Stimulated activated CD4-positive, alpha-beta T cell treated with anti-CD3 and anti-CD28 coated beads, Interleukin-12 subunit alpha, Interleukin-12 subunit beta, amount 100 ng/mL, for 24 hours (primary cell): ENCODE measurements around the gene S1PR4.

ENCODE experiments used
- DNase-seq, 2 experiments: peaks; one replicate each; pipeline ENCODE4 v3.0.0-alpha.2; 2020; ENCODE audit warnings: low read depth in 2 of 2

S1PR4 gene, protein sequence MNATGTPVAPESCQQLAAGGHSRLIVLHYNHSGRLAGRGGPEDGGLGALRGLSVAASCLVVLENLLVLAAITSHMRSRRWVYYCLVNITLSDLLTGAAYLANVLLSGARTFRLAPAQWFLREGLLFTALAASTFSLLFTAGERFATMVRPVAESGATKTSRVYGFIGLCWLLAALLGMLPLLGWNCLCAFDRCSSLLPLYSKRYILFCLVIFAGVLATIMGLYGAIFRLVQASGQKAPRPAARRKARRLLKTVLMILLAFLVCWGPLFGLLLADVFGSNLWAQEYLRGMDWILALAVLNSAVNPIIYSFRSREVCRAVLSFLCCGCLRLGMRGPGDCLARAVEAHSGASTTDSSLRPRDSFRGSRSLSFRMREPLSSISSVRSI

DNA sequence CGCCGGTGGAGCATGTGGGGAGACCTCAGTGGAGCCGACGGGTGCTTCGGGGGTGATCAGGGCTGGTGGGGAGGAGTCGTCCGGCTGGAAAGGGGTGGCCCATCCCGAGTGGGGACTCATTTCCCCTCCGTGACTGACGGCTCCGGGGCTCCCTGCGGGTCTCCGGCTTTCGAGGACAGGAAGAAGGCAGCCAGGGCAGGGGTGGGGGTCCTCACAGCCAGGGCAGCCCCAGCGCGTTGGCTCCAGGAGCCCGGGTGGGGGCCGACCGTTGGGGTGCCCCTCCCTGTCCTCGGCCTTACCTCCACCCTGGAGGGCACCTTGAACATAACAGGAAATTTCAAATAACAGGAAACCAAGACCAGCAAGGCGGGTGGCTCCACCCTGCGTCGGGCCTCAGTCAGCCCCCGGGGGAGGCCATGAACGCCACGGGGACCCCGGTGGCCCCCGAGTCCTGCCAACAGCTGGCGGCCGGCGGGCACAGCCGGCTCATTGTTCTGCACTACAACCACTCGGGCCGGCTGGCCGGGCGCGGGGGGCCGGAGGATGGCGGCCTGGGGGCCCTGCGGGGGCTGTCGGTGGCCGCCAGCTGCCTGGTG lies at the start of gene S1PR4:
Gene S1PR4, plus strand, starts transcription at position 393 of the 596 bp plus-strand sequence. Its CDS starts 24 bp downstream, at position 417.
- peak in 1 of 2 experiments; percentile 56 for DNase-seq

DNA sequence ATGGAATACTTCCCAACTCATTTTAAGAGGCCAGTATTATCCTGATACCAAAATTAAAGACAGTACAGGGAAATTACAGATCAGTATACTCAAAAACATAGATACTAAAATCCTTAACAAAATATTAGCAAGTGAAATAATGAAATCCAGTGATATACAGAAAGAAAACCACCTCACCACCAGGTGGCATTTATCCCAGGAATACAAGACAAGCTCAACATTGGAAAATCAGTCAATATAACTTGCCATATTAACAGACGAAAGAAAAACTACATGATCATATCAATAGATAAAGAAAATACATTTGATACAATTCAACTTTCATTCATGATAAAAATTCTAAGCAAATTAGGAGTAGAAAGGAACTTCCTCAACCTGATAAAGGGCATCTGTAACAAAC lies 49.5 kb upstream of the S1PR4 start:
- DNase-seq, result no peak

DNA sequence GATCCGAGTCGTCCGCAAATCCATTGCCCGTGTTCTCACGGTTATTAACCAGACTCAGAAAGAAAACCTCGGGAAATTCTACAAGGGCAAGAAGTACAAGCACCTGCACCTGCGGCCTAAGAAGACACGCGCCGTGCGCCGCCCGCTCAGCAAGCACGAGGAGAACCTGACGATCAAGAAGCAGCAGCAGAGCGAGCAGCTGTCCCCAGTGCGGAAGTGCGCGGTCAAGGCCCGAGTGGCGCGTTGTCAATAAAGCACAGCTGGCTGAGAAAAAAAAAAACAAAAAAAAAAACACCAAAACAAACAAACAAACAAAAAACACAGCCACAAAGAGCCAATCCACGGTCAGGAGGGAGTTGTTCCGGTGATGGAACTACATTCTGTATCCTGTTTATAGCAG lies 47.4 kb upstream of the S1PR4 start:
- DNase-seq, result no peak

DNA sequence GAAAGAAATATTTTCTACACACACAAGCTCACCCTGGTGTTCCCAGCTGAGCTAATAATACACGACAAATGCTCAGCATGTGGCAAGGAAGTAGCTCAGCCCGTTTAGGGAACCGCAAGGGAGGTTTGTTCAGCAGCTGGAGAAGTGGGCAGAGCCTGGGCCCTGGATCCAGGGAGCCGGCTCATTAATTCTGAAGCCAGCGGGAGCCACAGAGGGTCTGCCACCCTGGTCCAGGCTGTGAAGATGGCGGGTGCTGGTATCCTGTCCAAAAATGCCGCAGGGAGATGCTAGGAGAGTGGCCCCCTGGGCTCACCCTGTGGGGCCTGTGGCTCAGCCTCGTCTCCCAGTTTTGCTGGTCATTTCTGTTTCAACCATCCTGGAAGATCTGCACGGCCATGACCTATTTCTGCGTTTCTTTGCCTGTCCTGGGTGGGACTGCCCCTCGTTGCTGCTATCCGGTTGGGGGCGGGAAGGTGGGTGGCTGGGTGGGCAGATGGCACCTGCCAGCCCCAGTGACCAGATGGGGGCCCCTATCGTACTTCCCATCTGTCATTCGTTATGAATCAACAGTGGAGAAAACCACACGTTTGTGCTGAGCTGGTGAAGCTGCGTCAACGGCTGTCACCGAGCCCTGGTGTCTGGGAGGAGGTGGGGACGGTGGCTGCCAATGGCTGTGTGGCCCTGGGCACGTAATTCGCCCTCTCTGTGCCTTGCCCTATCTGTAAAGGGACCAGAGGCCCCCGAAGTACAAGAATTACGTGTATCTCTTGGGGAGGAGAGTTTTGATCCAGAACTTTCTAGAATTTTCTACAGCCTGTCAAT lies 45.4 kb upstream of the S1PR4 start:
- DNase-seq, result peak; percentile 44 to 74

DNA sequence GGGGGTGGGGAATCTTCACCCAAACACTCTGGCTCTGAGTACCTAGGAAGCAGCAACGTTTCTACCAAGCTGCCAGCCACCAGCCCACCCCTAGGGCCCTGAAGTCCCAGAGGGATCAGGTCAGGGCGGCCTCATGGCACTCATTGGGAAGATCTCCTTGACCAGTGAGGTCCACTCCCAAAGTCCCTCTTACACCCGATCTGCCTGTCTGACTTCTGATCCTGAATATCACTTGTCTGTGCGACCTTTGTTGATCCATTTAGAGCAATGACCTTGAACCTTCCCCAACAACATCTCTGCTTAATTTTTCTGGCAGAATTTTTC lies 44.8 kb upstream of the S1PR4 start:
- no peak for DNase-seq

DNA sequence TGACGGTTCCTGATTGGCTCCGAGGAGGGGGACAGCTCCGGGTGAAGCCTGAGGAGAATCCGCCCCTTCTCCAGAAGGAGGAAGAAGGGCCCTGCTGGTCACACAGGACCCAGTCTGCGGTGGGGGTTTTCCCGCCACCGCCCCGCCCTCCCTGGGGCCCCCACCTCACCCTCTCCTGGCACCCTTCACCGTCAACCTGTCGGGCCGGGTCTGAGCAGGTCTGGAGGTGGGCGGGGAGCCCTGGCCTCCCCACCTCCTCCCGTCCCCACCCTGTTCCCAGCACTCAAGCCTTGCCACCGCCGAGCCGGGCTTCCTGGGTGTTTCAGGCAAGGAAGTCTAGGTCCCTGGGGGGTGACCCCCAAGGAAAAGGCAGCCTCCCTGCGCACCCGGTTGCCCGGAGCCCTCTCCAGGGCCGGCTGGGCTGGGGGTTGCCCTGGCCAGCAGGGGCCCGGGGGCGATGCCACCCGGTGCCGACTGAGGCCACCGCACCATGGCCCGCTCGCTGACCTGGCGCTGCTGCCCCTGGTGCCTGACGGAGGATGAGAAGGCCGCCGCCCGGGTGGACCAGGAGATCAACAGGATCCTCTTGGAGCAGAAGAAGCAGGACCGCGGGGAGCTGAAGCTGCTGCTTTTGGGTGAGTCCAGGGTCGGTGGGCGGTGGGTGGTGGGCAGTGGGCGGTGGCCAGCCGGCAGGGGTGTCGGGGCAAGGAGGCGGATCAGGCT lies 42.4 kb upstream of the S1PR4 start, which contains the start of gene GNA15:
Gene GNA15, plus strand, starts transcription at position 73 of the 723 bp plus-strand sequence. Its CDS starts 418 bp downstream, at position 491.
- peak; percentile 10 to 39 for DNase-seq

DNA sequence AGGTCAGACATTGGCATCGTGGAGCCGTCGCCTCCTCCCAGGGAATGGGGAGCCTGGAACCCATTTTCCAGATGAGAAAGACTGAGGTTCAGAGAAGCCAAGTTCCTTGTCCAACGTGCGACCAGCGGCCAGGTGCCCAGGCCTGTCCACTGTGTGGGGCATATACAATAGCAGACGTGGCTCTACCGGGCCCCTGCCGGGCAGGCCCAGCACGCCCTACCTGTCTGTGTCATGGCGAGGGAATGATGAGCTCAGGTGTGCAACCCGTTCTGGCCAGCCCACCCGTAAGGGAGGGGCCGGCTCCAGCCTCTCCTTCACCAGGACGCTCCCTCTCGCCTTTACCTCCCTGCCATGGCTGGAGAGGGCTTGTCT lies 41.9 kb upstream of the S1PR4 start:
- DNase-seq, result no peak

DNA sequence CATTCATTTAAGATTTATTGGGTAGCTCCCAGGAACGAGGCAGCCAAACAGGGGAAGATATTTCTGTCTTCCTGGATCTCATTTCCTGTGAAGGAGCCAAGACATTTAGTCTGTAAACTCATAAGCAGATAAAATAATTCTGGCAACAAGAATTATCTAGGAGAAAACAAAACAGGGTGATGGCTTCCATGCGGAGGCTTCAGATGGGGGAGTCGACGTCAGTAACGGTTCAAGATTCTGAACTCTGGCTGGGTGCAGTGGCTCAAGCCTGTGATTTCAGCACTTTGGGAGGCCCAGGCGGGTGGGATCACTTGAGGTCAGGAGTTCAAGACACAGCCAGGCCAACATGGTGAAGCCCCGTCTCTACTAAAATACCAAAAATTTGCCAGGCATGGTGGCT lies 41.5 kb upstream of the S1PR4 start:
- no peak for DNase-seq

DNA sequence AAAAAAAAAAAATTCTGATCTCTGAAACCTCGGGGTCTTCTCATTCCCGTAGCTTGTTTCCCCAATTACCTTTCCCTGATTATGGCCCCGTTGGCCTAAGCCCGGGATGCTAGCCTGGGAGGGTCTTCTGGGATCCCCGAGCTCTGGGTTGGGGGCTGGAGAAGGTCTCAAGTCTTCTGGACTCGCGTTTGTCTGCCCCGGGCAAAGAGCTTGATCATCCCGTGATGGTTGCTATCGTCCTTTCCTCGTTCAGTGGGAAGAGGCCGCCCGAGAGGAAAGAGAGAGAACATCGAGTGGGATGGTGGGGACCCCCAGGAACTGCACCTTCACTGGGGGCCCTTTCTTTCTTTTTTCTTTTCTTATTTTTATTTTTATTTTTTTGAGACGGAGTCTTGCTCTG lies 40.3 kb upstream of the S1PR4 start:
- DNase-seq, result no peak

DNA sequence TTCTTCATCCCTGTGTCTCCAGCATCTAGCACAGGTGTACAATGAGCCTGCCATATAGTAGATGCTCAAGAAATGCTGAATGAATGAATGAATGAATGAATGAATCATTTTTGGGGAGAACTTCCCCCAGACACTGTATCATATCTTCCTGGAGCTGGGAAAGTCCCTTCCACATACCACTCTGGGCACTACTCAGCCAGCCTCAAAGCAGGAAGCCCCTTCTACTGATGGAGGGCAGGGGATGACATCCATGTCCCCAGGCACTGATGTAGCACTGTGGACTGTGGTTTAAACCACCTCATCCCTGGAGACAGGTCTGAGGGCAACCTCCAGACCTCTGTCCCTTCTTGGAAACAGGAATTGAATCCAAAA lies 37.9 kb upstream of the S1PR4 start:
- no peak for DNase-seq

DNA sequence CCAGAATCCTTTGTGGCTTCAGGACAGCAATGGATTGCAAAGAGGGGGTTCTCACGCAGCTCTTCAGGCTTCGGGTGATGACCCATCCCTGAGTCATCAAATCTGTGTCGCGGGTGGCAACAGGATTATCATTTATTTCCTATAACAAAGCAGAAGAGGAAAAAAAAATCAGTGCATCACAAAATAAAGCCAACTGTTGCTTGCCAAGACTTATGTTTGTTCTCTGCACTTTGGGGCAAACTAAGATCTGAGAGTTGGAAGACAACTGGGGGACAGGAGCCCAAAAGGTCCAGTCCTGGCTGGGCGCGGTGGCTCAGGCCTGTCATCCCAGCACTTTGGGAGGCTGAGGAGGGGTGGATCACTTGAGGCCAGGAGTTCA lies 36.3 kb upstream of the S1PR4 start:
- peak; percentile 24 to 46 for DNase-seq

DNA sequence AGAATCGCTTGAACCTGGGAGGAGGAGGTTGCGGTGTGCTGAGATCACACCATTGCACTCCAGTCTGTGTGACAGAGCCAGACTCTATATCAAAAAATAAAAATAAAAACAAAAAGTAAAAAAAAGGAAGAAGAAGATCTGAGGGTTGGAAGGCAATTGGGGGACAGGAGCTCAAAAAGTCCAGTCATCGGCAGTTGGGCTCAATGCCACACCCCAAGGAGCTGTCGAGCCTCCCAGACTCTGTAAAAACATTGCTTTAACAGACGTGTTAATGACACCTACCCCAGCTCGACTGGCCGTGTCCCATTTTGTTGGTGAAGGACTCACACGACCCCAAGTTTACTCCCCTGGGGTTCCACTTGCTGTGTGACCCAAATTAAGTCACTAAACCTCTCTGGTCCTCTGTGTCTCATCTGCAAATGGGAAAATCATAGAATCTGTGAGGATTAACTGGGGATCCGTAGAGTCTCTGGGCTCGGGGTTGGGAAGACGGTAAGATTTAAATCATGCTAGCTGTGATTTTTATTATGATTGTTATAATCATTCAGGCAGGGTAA lies 35.7 kb upstream of the S1PR4 start:
- DNase-seq, result no peak

DNA sequence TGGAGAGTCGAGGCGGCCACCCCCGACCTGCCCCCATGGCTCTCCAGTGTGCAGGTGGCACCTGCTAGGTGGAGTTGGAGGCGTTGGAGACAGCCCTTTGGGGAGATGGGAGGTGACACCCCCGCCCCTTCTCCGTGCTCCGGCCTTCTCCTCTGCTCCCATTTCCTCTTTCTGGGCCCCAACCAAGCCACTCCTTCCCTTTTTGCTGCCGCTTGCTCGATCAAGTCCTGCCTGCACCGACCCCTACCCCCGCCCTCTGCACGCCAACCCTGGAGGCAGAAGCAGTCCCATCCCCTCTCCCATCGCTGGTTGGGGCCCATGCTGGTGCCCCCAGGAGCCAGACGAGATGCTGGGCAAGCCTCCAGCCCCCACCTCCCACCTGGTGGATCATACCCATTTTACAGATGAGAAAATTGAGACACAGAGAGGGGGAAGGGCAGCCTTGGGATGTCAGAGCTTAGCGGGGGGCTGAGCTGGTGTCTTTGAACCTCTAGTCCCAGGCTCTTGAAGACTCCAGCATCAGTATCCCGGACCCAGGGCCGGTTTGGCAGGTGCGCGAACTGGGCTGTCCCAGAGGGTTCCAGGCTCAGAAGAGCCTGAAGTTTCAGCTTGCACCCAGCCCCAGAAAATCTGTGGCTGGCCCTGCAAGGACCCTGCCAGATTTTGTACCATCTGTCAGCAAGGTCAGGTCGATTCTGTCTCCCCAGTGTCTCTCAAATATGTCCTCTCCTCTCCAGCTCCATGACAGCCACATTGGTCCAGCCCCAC lies 32.5 kb upstream of the S1PR4 start:
- no peak for DNase-seq

DNA sequence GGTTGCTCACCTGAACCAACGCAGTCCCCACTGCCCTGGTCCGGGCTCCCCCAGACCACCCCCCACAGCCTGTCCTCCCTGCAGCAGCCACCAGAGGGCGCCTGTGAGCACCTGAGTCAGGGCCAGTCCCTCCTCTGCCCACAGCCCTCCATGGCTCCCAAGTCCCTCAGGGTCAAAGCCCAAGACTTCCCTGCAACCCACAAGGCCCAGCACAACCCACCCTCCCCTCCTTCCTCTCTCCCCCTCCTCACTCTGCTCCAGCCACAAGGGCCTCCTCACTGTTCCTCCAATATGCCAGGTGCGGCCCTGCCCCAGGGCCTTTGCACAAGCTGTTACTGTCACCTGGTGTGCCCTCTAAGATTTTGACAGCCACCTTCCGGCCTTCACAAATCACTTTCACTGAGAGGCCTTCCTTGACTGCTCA lies 31.9 kb upstream of the S1PR4 start:
- peak; percentile 21 to 65 for DNase-seq

DNA sequence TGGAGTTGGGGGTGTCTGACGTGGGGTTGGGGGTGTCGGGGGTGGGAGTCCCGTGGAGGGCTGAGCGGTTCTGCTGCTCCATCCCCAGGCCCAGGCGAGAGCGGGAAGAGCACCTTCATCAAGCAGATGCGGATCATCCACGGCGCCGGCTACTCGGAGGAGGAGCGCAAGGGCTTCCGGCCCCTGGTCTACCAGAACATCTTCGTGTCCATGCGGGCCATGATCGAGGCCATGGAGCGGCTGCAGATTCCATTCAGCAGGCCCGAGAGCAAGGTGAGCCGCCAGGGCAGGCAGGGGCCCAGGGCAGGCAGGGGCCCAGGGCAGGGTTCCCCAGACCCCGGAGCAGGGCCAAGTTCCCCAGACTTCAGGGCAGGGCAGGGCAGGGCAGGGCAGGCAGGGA lies 30.1 kb upstream of the S1PR4 start:
- DNase-seq, result no peak

DNA sequence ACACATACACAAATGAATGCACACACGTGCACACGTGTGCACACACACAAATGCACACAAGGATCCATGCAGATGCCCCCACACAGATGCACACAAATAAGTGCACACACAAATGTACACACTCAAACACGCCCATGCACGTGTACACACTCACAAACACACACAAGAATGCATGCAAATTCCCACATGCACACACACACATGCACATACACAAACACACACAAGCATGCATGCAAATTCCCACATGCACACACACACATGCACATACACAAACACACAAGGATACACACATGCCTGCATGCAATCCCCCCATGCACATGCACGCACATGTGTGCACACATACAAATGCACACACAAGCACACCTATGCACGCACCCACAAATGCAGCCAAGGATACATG lies 29.5 kb upstream of the S1PR4 start:
- no peak for DNase-seq

DNA sequence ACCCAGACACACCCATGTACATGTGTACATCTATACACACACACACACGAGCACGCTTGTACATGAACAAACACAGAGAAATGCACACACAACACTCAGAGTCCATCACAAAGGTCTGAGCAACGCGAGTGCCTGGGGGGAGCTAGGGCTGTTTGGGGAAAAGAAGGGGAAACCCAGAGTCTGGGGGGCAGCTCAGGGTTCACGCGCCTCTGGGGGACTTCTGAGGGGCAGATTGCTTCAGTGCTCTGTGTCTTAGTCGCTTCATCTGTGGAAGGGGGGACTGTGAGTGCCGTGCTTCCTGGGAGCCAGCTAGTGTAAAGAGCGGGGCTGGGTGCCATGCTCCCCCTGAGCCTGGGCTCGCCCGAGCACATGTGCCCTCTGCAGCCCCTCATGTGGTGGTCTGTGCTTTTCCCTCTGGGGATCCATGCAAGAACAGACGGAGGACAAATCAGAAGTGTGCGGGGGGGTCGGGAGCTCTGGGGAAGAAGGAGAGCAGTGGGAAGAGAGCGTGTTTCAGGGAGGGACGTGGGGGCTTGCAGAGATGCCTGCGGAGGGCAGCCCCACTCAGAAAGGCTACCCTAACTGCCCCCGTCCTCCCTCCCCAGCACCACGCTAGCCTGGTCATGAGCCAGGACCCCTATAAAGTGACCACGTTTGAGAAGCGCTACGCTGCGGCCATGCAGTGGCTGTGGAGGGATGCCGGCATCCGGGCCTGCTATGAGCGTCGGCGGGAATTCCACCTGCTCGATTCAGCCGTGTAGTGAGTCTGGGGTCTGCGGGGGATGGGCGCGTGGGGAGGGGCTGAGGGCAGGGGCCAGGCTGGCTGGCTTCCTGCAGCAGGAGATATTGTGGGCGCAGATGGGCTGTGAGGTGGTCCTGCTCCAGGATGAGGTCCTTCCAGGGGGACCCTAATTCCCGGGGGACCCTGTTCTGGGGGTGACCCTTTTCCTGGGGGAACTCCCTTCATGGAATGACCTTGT lies 28.8 kb upstream of the S1PR4 start:
- no peak for DNase-seq

DNA sequence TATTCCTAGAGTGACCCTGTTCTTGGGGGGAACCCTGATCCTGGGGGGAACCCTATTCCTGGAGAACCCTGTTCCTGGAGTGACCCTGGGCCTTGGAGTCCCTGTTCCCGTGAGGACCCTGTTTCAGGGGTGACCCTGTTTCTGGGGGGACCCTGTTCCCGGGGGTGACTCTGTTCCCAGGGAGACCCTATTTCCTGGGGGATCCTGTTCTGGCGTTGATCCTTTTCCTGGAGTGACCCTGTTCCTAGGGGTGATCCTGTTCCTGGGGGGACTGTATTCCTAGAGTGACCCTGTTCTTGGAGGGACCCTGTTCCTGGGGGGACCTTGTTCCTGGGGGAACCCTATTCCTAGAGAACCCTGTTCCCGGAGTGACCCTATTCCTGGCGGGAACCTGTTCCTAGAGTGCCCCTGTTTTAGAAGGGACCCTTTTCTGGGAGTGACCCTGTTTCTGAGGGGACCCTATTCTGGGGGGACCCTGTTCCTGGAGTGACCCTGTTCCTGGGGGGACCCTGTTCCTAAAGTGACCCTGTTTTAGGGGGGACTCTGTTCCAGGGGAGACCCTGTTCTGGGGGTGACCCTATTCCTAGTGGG lies 27.7 kb upstream of the S1PR4 start:
- DNase-seq, result no peak
